HG02938 (cell line): ENCODE data around the gene OMA1.
"Not testable (repeated sequence)": the region's sequence is repeated elsewhere in the genome, so short reads cannot be mapped to it uniquely, and the experiment has no call there.

ENCODE experiments used
- ATAC-seq: cut with Tn5 transposase; IDR thresholded peaks from one replicate; pipeline ENCODE4 v1.9.1; 2021; ENCODE audit warnings: mild to moderate bottlenecking, moderate library complexity; ENCODE audit not compliant: unreplicated experiment

Gene OMA1

GRCh38 chr1:58574816-58575215 is 28.3 kb upstream of the OMA1 start:
- no peak for ATAC-seq

- ATAC-seq: peak; percentile 93
These were observed 27.4 kb upstream of the OMA1 start for GRCh38 chr1:58573705-58574591.

GRCh38 chr1:58573138-58573537 is 26.6 kb upstream of the OMA1 start:
- no peak for ATAC-seq

- ATAC-seq: no peak
These were observed 26.2 kb upstream of the OMA1 start for GRCh38 chr1:58572690-58573089.

- no peak for ATAC-seq
These were observed 25.1 kb upstream of the OMA1 start for GRCh38 chr1:58571616-58572015.

GRCh38 chr1:58570817-58571216 is 24.3 kb upstream of the OMA1 start:
- no peak for ATAC-seq

GRCh38 chr1:58570094-58570493 is 23.6 kb upstream of the OMA1 start:
- ATAC-seq: no peak

- ATAC-seq: no peak
These were observed 22.4 kb upstream of the OMA1 start for GRCh38 chr1:58568911-58569310.

- no peak for ATAC-seq
These were observed 21.8 kb upstream of the OMA1 start for GRCh38 chr1:58568271-58568860.

- no peak for ATAC-seq
These were observed 19.8 kb upstream of the OMA1 start for GRCh38 chr1:58566339-58566738.

GRCh38 chr1:58563715-58564114 is 17.2 kb upstream of the OMA1 start:
- not testable (repeated sequence) for ATAC-seq

GRCh38 chr1:58561633-58562032 is 15.1 kb upstream of the OMA1 start:
- no peak for ATAC-seq

- no peak for ATAC-seq
These were observed 8.9 kb upstream of the OMA1 start for GRCh38 chr1:58555393-58555792.

- ATAC-seq: no peak
These were observed 4.9 kb upstream of the OMA1 start for GRCh38 chr1:58551186-58552140.

GRCh38 chr1:58549291-58549690 is 2.8 kb upstream of the OMA1 start:
- ATAC-seq: not testable (repeated sequence)

- ATAC-seq: no peak
These were observed 1.8 kb upstream of the OMA1 start for GRCh38 chr1:58548371-58548770.

- ATAC-seq: peak; percentile 35
These were observed 671 bp downstream of the OMA1 start for GRCh38 chr1:58545591-58546519.

- no peak for ATAC-seq
These were observed 3.3 kb downstream of the OMA1 start for GRCh38 chr1:58543260-58543659.

GRCh38 chr1:58539553-58539952 is 7.0 kb downstream of the OMA1 start:
- no peak for ATAC-seq

GRCh38 chr1:58538821-58539220 is 7.7 kb downstream of the OMA1 start:
- ATAC-seq: no peak
